Renal pelvis (tissue), 4 donors: ENCODE results near the gene FKBP8. TPM values are rescaled to one million over a fixed set of nuclear protein-coding genes. Genes with fewer than 3 reads are reported as not detected.
"Not testable (repeated sequence)": the region's sequence is repeated elsewhere in the genome, so short reads cannot be mapped to it uniquely, and the experiment has no call there.

ENCODE experiments used
- DNase-seq: peaks from one replicate; pipeline ENCODE4 v3.0.0-alpha.2; 2013
- polyA plus RNA-seq, 3 donors: library from polyadenylated mRNA; unstranded; fragments of 120-200 nt; gene quantifications; one replicate each; pipeline ENCODE4 v1.2.1, GENCODE V29; 2013; ENCODE audit not compliant: insufficient read length in 3 of 3

Gene FKBP8
- polyA plus RNA-seq, 3 donors, result 178 to 222 (median 219) TPM

GRCh38 chr19:18532168-18532890 lies 11.0 kb downstream of the FKBP8 start:
- no peak for DNase-seq

- no peak for DNase-seq
These were observed 11.9 kb downstream of the FKBP8 start for GRCh38 chr19:18531485-18531884.

DNA sequence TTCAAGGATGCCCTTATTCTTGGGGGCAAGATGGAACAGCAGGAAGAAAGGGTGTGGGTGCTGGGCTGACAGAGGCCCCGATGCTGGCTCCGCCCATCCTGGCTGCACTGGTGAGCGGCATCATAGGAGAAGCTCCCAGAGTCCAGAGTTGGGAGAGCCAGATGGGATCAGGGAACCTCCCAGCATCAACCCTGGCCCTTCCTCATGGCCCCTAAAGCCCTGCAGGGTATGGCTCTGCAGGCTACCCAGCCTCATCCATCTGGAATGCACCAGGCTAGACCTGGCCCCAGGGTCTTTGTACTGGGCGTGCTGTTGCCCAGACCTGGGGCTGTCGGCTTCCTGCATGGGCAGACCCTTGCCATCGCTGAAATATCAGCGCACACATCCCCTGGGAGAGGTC lies 13.6 kb downstream of the FKBP8 start:
- DNase-seq, result no peak

GRCh38 chr19:18526316-18526715 lies 17.1 kb downstream of the FKBP8 start:
- DNase-seq, result no peak

- DNase-seq, result no peak
These were observed 19.5 kb downstream of the FKBP8 start for GRCh38 chr19:18523841-18524240.

- not testable (repeated sequence) for DNase-seq
These were observed 20.4 kb downstream of the FKBP8 start for GRCh38 chr19:18522862-18523440.

GRCh38 chr19:18522124-18522861 lies 21.1 kb downstream of the FKBP8 start:
- peak; percentile 100 for DNase-seq

- DNase-seq, result no peak
These were observed 21.7 kb downstream of the FKBP8 start, which contains the start of gene ELL for GRCh38 chr19:18521692-18522123. ELL (minus strand) TSS chr19:18522070; CDS start chr19:18522055, 15 bp downstream.

DNA sequence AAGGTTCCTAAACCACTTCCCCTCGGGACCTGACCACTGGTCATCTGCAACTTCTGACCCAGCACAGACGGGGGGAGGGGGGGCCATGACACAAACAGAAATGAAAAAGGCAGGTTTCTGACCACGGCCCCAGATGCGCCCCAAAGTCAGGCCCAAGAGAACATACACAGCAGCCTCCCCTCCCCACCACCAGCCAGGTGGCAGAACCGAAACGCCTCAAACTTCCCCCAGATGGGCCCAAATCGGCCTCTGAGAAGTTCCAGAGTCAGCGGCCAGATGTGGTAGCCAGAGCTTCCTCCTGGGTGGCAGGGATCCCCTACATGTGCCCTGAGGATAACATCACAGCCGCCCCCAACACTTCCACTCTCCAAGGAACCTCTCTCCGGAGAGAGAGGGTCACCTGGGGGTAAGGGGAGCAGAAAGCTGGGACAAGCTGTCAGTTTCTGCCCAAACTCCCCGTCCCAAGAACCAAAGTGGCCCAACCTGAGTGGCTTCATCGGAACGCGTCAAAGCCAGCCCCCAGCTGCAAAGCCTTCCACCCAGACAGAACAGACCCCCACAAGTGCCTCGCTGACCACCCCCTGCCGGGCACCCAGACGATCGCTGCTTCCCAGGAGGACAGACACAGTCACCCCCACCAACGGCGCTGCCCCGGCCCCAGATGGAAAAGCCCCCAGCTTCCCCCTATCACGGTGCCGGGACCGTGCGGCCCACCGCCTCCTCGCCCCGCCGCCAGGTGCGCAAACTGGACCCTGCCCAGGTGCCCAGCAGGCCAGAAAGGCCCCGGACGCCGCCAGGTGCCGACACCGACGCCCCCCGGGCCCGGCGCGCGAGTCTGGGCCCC lies 22.3 kb downstream of the FKBP8 start:
- DNase-seq, result no peak

DNA sequence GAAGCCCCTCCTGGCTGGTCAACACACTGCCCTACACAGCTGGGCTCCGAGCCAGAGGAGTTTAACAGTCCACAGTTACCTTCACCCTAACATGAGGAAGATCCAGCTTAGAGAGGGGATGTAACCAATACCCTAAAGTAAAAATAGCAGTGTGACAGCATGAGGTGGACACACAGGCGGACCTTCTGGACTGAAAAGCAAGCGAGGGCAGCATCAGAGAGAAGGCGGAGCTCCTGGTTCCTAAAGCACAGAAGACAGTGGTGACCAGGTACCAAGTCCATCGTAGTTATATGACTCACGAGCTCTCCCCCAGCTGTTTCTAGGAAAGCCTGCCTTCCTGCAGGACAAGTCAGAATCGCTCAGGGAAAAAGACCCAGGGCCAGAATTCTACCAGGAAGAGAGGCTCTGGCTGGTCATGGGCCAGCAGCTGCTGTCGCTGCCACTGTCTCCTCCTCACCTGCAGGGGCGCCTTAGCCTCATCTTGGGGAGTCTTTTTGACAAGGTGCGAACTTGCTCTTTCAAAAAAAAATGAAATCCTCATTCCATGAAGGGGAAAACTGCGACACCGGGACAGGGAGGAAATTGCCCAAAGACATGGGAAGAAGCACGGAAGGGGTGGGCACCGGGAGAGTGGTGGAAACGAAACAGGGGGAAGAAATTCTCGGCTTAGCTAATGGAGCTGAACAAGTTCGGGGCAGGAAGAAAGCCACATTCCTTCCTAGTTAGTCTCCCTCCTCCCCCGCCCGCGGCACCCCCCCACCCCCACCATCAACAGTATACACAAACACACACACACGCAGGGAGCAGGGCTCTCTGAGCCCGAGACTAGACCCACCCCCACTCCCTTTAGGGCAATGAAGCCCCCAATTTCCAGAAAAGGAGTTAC lies 23.2 kb downstream of the FKBP8 start:
- DNase-seq, result peak; percentile 77

- DNase-seq, result no peak
These were observed 24.7 kb downstream of the FKBP8 start for GRCh38 chr19:18518639-18519038.

DNA sequence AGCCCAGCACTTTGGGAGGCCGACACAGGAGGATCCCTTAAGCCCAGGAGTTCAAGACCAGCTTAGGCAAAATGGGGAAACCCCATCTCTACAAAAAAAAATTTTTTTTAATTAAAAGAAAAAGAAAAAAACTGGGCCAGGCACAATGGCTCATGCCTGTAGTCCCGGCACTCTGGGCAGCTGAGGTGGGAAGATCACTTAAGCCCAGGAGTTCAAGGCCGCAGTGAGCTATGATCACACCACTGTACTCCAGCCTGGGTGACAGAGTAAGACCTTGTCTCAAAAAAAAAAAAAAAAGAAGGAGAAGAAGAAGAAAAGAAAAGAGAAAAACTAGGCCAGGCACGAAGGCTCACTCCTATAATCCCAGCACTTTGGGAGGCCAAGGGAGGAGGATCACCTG lies 25.8 kb downstream of the FKBP8 start:
- DNase-seq, result no peak

- no peak for DNase-seq
These were observed 27.4 kb downstream of the FKBP8 start for GRCh38 chr19:18515959-18516358.

DNA sequence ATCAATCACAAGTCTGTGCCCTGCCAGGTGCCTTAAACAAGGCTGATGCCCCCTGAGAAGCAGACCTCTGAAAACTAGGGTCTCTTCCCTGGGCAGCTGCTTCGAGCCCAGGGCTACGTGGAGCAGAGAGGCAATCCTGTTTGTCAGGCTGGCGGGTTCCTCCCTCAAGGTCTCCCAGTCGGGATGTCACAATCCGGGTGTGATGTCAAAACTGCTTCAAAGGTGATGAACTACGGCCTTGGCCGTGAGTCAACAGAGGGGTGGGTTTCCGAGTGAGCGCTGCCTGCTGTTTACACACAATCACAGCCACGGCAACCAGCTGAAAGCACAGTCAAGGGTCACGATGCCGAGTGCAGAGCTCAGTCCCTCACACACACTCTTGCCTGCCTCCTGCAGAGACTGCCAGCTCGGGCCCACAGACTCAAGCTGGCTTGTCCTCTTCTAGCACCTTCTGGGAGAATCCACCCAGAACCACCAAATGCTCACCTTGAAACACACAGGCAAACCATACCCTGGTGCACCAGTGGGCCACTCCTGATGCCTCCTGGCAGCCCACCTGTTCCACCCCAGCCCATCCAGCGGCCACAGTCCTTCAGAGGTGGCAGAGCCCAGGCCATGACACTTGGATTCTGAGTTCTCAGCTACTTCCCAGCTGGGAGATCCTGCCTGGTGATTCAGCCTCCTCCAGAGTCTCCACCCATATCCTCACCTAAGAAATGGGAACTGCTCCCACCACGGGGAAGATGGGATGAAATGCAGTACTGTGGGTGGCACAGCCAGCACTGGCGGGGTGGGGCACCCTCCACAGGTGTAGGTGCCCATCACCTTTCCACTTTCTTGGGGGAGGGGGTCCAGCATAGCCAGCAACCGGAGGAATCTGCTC lies 28.3 kb downstream of the FKBP8 start:
- peak; percentile 65 for DNase-seq

- DNase-seq, result no peak
These were observed 29.5 kb downstream of the FKBP8 start for GRCh38 chr19:18513868-18514267.

DNA sequence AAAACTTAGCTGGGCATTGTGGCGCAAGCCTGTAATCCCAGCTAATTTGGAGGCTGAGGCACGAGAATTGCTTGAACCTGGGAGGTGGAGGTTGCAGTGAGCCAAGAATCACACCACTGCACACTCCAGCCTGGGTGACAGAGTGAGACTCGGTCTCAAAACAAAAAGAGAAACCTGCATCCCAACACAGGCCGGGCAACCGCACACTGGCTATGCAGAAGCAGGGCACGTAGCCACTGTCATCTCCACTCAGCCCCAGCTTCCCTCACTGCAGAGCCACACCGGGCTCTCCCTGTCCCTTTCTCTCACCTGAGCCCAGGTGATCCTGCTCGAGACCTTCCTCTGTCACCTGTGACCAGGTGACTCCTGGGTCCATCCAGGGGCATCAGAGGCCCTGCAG lies 33.2 kb downstream of the FKBP8 start:
- no peak for DNase-seq

DNA sequence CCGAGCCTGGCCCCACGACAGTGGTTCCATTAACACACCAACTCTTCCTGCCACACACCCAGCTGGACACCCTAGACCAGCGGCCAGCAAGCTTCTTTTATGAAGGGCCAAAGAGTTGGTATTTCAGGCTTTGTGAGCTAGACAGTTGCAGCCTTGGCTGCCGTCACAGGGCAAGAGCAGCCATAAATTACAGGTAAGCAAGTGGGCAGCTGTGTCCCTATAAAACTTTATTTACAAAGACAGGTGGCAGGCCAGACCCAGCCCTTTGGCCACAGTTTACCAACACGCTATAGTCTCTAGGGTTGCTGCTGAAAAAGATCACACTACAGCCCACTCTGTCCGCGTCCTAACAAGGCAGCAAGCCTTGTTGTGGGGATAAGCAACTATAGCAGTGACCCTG lies 34.8 kb downstream of the FKBP8 start:
- no peak for DNase-seq

GRCh38 chr19:18507727-18508440 lies 35.5 kb downstream of the FKBP8 start:
- no peak for DNase-seq
